Smooth muscle cell (in vitro differentiated cells): Measurements from ENCODE around the gene TRIM3. TPM values are rescaled to one million over a fixed set of nuclear protein-coding genes. Genes with fewer than 3 reads are reported as not detected.

Experiments used
- DNase-seq: peaks from one replicate; lab custom pipeline; 2025; ENCODE audit not compliant: unreplicated experiment; lab: John Stamatoyannopoulos, UW
- H2AFZ ChIP-seq: fragments of 200-600 bp; sonication (generic); 2 replicates; pipeline ENCODE4 v1.6.0; 2016; ENCODE audit warnings: antibody characterized with exemption, low read depth, mild to moderate bottlenecking
- H3F3A ChIP-seq: fragments of 200-600 bp; sonication (generic); 2 replicates; pipeline ENCODE4 v1.6.0; 2017; ENCODE audit warnings: antibody characterized with exemption, low read depth
- H3K27ac ChIP-seq: fragments of 200-600 bp; sonication (generic); 2 replicates; pipeline ENCODE4 v1.5.1; 2016; ENCODE audit warnings: low read depth, mild to moderate bottlenecking
- H3K27me3 ChIP-seq: fragments of 200-600 bp; sonication (generic); 2 replicates; pipeline ENCODE4 v1.6.1; 2016; ENCODE audit warnings: low read depth, mild to moderate bottlenecking
- H3K36me3 ChIP-seq: fragments of 200-600 bp; sonication (generic); 2 replicates; pipeline ENCODE4 v1.5.1; 2016; ENCODE audit warnings: low read depth
- H3K4me1 ChIP-seq: fragments of 200-600 bp; sonication (generic); 2 replicates; pipeline ENCODE4 v1.5.1; 2016; ENCODE audit warnings: low read depth
- H3K4me2 ChIP-seq: fragments of 200-600 bp; sonication (generic); 2 replicates; pipeline ENCODE4 v1.6.0; 2016; ENCODE audit warnings: mild to moderate bottlenecking
- H3K4me3 ChIP-seq: fragments of 200-600 bp; sonication (generic); 2 replicates; pipeline ENCODE4 v1.5.1; 2016; ENCODE audit warnings: mild to moderate bottlenecking
- H3K79me2 ChIP-seq: fragments of 200-600 bp; sonication (generic); 2 replicates; pipeline ENCODE4 v1.6.0; 2016; ENCODE audit warnings: low read depth, mild to moderate bottlenecking
- H3K9ac ChIP-seq: fragments of 200-600 bp; sonication (generic); 2 replicates; pipeline ENCODE4 v1.6.0; 2016; ENCODE audit warnings: low read depth
- H3K9me3 ChIP-seq: fragments of 200-600 bp; sonication (generic); replicated peaks from 2 replicates; pipeline ENCODE4 v1.5.1; 2016; ENCODE audit warnings: low read depth
- H4K20me1 ChIP-seq: fragments of 200-600 bp; sonication (generic); 2 replicates; pipeline ENCODE4 v1.6.0; 2016; ENCODE audit warnings: low read depth
- CTCF ChIP-seq: fragments of 200-600 bp; sonication (generic); IDR thresholded peaks from 2 replicates; pipeline ENCODE4 v1.5.1; 2017; ENCODE audit warnings: borderline replicate concordance, mild to moderate bottlenecking, antibody characterized with exemption; ENCODE audit not compliant: insufficient read depth, poor library complexity, severe bottlenecking
- WGBS: methylation state at CpG from one replicate; pipeline ENCODE4 v1.1.7; 2016; ENCODE audit warnings: low lambda C conversion rate; 5-methylcytosine and 5-hydroxymethylcytosine counted together
- polyA plus RNA-seq: library from polyadenylated mRNA; unstranded; fragments of >200 nt; fragmentation: Nextera tagmentation; extraction: Ambion mirVana; gene quantifications from 2 replicates; pipeline ENCODE4 v1.2.1, GENCODE V29; 2016
- total RNA-seq: library from RNA; depleted of rRNA; stranded (reverse); fragments of >200 nt; gene quantifications from 2 replicates; pipeline ENCODE4 v1.2.3, GENCODE V29; 2014

Gene TRIM3
- total and polyA plus RNA-seq, 2 experiments from 2014 or later: 14.0 to 25.5 TPM

GRCh38 chr11:6417907-6418556 is 55.7 kb downstream of the TRIM3 start:
- no peaks in the 10 kb centered on the region for H3F3A ChIP-seq
- H3K27me3 ChIP-seq: peaks cover 2% of the 10 kb centered on the region
- 43% methylated on average over 7 of the region's 7 CpGs for WGBS
- H3K9me3 ChIP-seq: no peaks in the 10 kb centered on the region
- H3K79me2 ChIP-seq: peaks cover 19% of the 10 kb centered on the region
- peaks cover 4% of the 10 kb centered on the region for H3K4me1 ChIP-seq
- peak overlapping the region; percentile 77 for H2AFZ ChIP-seq
- H3K27ac ChIP-seq: no peak overlapping the region
- H3K9ac ChIP-seq: peak overlapping the region; percentile 68
- H3K36me3 ChIP-seq: no peaks in the 10 kb centered on the region
- H3K4me2 ChIP-seq: peak overlapping the region; percentile 97
- H4K20me1 ChIP-seq: peaks cover 33% of the 10 kb centered on the region
- no peak for TF ChIP-seq CTCF
- DNase-seq: no peak
- H3K4me3 ChIP-seq: peak overlapping the region; percentile 91

- no peak overlapping the region for H2AFZ ChIP-seq
- 96% methylated on average over 6 of the region's 6 CpGs for WGBS
Observed at GRCh38 chr11:6415797-6416196, 57.9 kb downstream of the TRIM3 start.

GRCh38 chr11:6414874-6415328 is 58.8 kb downstream of the TRIM3 start:
- Histone ChIP-seq H3K4me1 (peaks cover 4% of the 10 kb centered on the region), H3F3A (no peaks in the 10 kb centered on the region), H3K4me2 (no peak overlapping the region), H3K9me3 (no peaks in the 10 kb centered on the region), H3K27me3 (no peaks in the 10 kb centered on the region), H3K36me3 (no peaks in the 10 kb centered on the region), H3K4me3 (no peak overlapping the region), H4K20me1 (peaks cover 41% of the 10 kb centered on the region), H3K79me2 (peaks cover 22% of the 10 kb centered on the region), H3K27ac (no peak overlapping the region), H3K9ac (no peak overlapping the region), H2AFZ (no peak overlapping the region)
- no peak for TF ChIP-seq CTCF
- 94% methylated on average over 3 of the region's 3 CpGs for WGBS
- no peak for DNase-seq

More at GRCh38 chr11:6415797-6416196, 57.9 kb downstream of the TRIM3 start:
- H3K4me2 ChIP-seq: no peak overlapping the region
- H3K27me3 ChIP-seq: no peaks in the 10 kb centered on the region
- H3K4me3 ChIP-seq: no peak overlapping the region
- no peak for DNase-seq
- H3K36me3 ChIP-seq: no peaks in the 10 kb centered on the region
- H3K9ac ChIP-seq: no peak overlapping the region
- no peaks in the 10 kb centered on the region for H3K9me3 ChIP-seq
- no peaks in the 10 kb centered on the region for H3F3A ChIP-seq
- no peak overlapping the region for H3K27ac ChIP-seq
- peaks cover 4% of the 10 kb centered on the region for H3K4me1 ChIP-seq
- no peak for TF ChIP-seq CTCF
- H4K20me1 ChIP-seq: peaks cover 41% of the 10 kb centered on the region
- H3K79me2 ChIP-seq: peaks cover 22% of the 10 kb centered on the region

DNA sequence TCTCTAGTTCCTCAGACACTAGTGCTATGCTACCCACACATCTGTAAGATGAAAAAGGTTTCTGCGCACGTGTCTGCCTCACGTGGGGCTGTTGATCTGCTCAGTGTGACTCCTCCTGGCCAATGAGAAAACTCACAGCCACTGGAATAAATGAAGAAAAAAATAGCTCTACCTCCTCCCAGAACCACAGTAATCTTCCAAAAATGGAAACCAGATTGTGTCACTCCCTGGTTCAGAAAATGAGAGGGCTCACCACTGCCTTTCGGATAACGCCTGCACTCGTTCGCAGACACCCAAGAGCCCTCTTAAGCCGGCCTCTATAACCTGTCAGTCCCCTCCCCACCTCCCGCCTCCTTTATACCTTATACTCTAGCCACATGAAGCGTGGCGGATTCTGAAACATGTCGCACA is 59.9 kb downstream of the TRIM3 start:
- WGBS: 76% methylated on average over 12 of the region's 12 CpGs
- Histone ChIP-seq H3K27ac (peak overlapping the region; percentile 31), H3K4me2 (peak overlapping the region; percentile 43), H2AFZ (no peak overlapping the region), H3F3A (no peaks in the 10 kb centered on the region), H3K4me1 (no peaks in the 10 kb centered on the region), H3K36me3 (no peaks in the 10 kb centered on the region), H3K27me3 (no peaks in the 10 kb centered on the region), H3K4me3 (no peak overlapping the region), H3K9ac (no peak overlapping the region), H3K79me2 (peaks cover 22% of the 10 kb centered on the region), H3K9me3 (no peaks in the 10 kb centered on the region), H4K20me1 (peaks cover 41% of the 10 kb centered on the region)
- TF ChIP-seq CTCF: no peak
- no peak for DNase-seq
